Stimulated activated CD4-positive, alpha-beta T cell treated with anti-CD3 and anti-CD28 coated beads, Interleukin-2, amount 100 ng/mL, for 4 hours (primary cell): ENCODE data around the gene OR2T11.
"Not testable (repeated sequence)": the region's sequence is repeated elsewhere in the genome, so short reads cannot be mapped to it uniquely, and the experiment has no call there.

Experiments
- DNase-seq: peaks from one replicate; pipeline ENCODE4 v3.0.0-alpha.2; 2020; ENCODE audit warnings: low read depth

OR2T11 gene

DNA sequence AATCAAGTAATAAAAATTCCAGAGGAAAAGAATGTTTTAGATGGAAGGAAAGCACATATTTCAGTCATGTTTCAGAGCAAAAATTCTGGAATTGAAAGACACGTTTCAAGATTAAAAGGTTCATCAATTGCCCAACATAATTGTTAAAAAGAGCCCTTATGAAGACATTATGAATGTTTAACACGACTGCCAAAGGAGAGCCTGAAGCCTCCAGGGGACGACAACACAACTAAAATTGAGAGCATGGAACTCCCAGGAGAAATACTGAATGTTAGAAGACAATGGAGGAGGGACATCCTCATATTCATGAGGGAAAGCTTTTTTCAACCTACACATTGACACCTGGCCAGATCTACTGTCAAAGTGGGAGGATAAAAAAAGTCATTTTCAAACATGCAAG is 16.0 kb downstream of the OR2T11 start:
- DNase-seq = peak; percentile 24

DNA sequence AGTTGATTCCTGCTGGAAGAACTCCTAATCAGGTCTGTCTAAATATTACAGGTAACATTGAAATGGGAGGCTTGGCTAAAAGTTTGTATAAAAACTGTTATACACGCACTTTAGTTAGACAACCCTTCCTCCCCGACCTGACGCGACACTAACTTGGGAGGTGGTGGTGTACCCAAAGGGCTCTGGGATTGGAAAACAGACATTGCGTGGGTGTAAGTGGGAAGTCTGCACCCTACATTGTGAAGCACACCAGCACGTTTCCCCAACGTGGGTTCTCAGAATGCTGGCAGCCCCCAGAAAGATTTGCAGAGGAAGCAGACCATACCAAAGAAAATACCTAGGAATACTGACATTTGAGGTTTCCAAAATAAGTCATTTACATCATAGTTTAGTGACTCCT is 16.8 kb downstream of the OR2T11 start:
- no peak for DNase-seq

DNA sequence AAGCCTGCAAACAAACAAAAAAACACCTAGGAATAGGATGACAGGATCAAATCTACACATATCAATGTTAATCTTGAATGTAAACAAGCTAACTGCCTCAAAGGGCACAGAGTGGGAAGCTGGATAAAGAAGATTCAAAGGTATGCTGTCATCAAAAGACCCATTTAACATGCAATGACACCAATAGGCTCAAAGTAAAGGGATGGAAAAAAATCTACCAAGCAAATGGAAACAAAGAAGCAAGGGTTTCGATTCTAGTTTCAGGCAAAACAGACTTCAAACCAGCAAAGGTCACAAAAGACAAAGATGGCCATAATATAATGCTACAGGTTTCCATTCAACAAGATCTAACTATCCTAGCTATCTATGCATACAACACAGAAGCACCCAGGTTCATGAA is 21.1 kb downstream of the OR2T11 start:
- DNase-seq = no peak

DNA sequence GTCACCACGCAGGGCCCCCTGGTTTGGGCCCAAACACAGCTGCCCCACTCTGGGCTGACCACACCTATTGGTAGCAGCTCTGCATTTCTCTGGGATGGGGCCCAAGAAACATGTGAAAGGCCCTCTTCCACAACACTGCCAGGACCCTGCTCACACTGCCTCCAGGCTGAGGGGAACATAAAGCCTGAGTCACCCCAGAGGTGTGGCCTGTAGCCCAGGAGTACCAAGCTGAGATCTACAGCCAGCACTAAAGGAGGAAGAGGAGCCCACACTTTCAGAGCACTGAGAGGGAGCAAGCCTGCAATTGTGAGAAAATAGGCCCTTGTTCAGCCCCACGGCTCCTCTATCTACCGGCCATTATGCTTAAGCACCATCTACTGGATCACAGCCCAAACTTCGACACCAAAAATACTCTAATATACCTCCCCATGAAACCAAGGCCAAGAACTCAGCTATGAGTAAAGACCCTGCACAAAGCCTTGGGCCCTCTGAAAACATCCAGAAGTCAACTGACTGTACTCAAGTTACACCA is 22.9 kb downstream of the OR2T11 start:
- no peak for DNase-seq

DNA sequence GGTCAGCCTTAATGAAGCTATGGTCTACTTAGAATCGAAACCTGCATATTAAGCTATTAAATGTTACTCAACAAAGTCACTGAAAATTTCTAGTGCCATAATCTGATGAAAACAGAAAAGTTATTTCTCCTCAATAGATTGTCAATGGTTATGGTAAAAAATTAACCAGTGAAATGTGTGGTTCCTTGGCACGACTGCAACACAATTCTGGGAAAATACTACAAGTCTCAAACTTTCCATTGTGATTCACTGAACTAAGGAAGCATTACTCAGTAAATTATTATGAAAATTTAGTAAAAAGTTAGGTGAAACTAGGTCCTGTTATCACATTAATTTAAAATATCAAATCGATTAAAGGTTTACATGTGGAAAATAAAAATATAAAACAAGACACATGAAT is 24.6 kb downstream of the OR2T11 start:
- no peak for DNase-seq

DNA sequence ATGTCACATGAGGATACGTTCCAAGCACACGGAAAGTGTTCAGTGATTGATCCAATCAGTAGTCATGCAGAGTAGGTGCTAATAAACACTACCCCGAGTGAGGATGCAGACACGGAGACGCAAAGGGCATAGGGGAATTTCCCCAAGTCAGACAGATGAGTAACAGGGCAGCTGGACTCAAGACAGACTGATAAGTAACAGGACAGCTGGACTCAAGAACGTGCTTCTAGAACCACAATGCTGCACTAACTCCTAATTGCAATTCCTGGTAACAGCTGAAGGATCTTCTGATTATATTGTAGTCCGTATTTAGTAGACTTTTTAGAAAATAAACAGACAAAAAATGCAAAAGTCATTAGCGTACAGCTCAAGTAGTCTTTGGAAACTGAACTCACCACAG is 35.5 kb downstream of the OR2T11 start:
- DNase-seq = no peak

DNA sequence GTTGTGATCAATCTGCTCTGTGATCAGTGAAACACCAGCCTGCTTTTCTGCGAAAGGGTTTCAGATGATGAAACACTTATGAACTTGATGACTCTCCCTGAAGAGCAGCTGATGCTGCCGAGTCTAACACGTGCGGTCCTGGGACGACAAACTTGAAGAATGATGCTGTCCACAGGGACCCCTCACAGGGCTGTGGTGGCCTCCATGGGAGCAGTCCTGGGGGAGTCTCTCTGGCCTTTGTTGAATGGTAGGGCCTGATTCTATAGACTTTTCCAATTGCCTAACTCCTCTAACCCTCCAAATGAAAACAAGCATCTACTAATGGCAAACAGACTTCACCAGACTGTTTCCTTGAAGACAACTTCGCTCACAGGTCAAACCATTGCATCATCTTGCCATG is 37.3 kb downstream of the OR2T11 start, which contains the start of gene OR2T10:
Gene OR2T10, minus strand, starts transcription at position 112 of the 400 bp plus-strand sequence. CDS start 3,932 bp downstream, outside the sequence.
- DNase-seq = no peak

DNA sequence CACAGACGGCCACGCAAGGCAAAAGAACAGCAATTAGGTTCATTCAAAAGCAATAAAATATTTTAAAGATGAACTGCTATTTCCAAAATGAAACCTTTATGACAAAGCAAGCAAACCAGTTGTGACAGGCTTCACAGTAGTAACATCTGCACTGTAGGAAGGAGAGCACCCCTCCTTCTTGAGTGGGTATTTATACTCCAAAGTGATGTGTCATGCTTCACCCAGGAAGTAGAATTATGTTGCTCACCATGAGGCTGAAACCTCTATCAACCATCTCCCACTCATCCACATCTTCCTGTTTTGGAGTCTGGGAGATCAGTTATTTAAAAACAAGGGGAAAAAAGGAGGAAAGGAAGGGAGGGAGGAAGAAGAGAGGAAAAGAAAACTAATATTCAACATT is 38.3 kb downstream of the OR2T11 start:
- DNase-seq = no peak

DNA sequence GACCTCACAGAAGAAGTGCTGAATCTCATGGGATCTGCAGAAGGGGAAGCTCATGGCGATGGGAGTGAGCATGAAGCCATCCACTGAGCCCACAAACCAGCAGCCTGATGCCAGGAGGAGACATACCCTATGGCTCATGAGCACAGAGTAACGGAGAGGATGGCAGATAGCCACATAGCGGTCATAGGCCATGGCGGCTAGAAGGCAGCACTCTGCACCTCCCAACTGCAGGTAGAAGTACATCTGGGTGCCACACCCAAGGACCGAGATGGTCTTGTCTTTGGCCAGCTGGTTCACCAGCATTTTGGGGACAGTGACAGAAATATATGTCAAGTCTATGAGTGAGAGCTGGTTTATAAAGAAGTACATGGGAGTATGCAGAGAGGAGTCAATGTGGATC is 41.7 kb downstream of the OR2T11 start:
- no peak for DNase-seq

DNA sequence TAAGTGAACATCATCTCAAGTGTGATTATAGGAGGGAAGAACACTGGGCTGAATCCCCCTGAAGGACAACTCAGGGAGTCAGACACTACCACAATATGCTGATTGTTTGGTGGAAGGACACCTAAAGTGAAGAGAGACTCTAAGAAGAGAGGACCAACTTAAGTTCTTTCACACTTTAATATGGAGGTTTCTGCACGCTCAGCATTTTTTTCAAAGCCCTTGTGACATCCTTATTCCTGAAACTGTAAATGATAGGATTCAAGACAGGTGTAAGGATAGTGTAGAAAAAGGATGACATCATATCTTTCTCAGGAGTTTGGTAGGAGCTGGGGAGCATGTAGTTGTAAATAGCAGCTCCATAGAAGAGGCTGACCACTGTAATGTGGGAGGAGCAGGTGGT is 42.2 kb downstream of the OR2T11 start:
- no peak for DNase-seq

DNA sequence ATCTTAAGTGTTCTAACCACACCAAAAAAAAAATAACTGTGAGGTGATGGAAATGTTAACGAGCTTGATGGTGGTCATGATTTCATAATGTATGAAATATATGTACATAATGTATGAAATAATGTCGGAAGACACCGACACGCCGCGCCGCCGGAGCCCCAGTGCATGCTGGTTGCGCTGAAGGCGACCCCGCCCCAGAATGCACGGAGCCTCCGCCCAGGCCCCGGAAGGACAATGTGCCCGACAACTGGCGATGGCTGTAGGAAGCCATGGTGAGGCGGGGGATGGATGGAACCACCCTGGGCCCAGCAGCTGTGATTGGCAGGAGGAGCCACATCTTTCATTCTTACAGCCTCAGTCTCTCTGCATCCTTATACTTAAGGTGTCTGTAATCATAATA is 44.8 kb downstream of the OR2T11 start:
- DNase-seq = no peak

DNA sequence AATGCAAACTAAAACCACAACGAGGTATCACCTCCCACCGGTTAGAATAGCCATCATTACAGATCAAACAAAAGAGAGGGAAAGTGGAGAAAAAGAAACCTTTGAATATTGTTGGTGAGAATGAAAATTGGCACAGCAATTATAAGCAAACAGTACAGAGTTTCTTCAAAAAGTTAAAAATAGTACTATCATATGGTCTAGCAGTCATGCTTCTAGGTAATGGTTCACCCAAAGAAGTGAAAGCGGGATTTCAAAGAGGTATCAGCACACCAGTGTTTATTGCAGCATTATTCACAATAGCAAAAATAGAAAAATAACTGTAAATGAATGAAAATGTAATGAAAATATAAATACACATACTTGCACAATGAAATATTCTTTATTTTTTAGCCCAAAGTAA is 45.6 kb downstream of the OR2T11 start:
- no peak for DNase-seq

DNA sequence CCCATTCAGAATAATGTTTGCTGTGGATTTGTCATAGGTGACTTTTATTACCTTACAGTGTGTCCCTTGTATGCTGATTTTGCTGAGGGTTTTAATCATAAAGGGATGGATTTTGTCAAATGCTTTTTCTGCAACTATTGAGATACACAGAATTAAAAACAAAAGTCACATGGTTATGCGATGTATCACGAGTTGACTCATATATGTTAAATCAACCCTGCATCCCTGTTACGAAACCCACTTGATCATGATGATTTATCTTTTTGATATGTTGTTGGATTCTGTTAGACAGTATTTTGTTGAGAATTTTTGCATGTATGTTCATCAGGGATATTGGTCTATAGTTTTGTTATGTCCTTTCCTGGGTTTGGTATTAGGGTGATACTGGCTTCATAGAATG is 49.6 kb downstream of the OR2T11 start:
- DNase-seq = no peak

DNA sequence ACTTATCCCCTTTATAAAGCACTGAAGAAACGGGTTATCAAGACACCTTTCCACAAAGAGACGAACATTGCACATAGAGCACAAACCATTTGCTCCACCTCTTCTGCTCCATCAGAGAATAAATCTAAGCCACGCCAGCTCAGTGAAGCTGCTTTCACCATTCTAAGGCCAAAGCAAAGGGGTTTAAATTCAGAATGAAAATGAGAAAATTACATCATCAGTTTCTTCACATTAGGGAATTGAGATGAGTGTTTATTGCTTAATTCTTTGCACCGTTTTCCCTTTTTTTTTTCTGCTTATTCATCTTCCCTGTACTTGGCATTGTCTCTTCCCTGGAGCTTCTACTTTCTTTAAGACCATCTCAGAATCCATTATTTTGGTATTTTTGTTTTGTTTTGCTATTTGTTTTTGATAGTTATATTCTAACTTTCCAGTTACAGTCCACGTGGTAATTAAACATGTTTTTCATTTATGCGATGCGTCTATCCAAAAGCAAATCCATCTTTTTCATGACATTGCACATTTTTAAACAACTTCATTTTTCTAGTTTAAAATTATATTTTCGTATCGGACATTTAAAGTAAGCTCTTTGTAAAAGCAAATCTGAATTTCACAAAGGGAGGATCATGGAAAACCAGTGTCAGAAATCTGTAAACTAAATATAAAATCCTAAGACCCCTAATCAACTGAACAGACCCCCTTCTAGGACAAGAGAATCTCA is 58.5 kb downstream of the OR2T11 start:
- no peak for DNase-seq

DNA sequence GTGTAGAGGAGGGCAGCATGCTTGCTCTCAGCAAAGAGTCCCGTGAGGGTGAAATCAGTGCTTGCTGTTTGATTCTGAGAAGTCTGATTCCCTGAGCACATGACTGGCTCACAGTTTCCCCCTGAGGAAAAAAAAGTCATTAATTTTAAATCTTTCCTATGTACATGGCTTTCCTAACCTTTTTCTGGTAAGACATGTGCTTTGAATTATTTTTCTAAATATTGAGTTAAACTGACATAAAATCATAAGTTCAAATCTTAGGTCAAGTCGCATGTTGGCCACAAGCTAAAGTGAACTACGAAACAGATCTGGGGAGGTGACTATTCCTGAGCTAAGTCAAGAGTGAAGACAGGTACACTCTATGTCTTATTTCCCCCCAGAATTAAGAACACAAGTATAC is 60.2 kb downstream of the OR2T11 start, which contains the start of gene OR2T34:
Gene OR2T34, minus strand, starts transcription at position 101 of the 400 bp plus-strand sequence. Its CDS starts 0 bp downstream, at position 101.
- DNase-seq = not testable (repeated sequence)

DNA sequence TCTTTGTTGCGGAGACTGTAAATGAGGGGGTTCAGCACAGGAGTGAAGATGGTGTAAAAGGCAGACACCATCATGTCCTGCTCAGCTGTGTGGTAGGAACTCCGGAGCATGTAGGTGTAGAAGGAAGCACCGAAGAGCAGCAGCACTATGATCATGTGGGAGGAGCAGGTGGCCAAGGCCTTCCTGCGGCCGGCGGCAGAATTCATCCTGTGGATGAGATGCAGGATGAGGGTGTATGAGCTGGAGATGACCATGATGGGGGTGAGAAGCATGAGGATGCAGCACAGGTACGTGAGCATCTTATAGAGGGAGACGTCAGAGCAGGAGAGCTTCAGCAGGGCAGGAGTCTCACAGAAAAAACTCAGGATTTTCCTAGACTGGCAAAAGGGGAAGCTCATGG is 61.0 kb downstream of the OR2T11 start:
- DNase-seq = not testable (repeated sequence)
